ENCODE data around the gene CTDSPL. TPM values are rescaled to one million over a fixed set of nuclear protein-coding genes. Genes with fewer than 3 reads are reported as not detected.

Gene CTDSPL
- total and polyA plus RNA-seq, 10 of the 15 experiments (the other 5 are each of a cell fraction or from before 2014, with no cell fraction given) = 0.05 to 0.51 (median 0.18) TPM; not detected in 6

DNA sequence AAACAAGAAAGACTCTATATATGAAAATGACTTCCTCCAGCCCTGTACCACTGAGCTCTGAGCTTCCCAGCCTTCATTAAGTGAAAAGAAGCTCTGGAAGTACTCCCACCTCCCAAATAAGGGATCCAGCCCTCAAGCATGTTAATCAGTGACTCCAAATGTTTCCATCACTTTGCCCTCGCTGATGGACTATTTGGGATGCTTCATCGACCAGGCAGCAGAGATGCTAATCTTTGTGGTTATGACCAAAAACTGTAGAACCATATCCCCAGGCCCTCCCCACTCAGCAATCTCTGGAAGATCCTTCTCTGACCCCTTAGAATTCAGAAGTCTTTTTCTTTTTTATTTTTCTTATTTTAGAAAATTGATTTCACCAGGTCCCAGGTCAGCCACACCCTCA is 2.3 kb upstream of the CTDSPL start:
- intact Hi-C loops (cut with micrococcal nuclease; ENCODE audit: unreplicated experiment) = loop anchor here (5.0 kb wide), 1 partner anchor 48 kb away; no protein-coding TSS in a partner anchor
- ATAC-seq = no peak
- ChIA-PET CTCF (no interaction called here), POLR2A (no interaction called here), RAD21 (ENCODE audit: unreplicated experiment) (no interaction called here), SMC1A (ENCODE audit: uncharacterized antibody, unreplicated experiment) (no interaction called here)
- BruUV-seq (replicated peaks) = no TSS peak
- in situ Hi-C loops (cut with MboI) = loop anchor here (5.0 kb wide), 1 partner anchor 103 kb away; no protein-coding TSS in a partner anchor
- H3K9ac ChIP-seq (ENCODE audit: control insufficient read depth, insufficient read depth, low read length) = no peak overlapping the region
- no peaks in the 10 kb centered on the region for H3K36me3 ChIP-seq (ENCODE audit: control insufficient read depth in 2 of 2, insufficient read depth in 2 of 2, low read length in 1 of 2)
- peaks cover 7 to 15% of the 10 kb centered on the region in 2 experiments; a peak in 3 of 4 replicates for H3K27me3 ChIP-seq (replicated peaks in 1 of 2; ENCODE audit: control insufficient read depth in 2 of 2, insufficient read depth in 2 of 2, low read length in 1 of 2)
- TF ChIP-seq, protein P1, sequence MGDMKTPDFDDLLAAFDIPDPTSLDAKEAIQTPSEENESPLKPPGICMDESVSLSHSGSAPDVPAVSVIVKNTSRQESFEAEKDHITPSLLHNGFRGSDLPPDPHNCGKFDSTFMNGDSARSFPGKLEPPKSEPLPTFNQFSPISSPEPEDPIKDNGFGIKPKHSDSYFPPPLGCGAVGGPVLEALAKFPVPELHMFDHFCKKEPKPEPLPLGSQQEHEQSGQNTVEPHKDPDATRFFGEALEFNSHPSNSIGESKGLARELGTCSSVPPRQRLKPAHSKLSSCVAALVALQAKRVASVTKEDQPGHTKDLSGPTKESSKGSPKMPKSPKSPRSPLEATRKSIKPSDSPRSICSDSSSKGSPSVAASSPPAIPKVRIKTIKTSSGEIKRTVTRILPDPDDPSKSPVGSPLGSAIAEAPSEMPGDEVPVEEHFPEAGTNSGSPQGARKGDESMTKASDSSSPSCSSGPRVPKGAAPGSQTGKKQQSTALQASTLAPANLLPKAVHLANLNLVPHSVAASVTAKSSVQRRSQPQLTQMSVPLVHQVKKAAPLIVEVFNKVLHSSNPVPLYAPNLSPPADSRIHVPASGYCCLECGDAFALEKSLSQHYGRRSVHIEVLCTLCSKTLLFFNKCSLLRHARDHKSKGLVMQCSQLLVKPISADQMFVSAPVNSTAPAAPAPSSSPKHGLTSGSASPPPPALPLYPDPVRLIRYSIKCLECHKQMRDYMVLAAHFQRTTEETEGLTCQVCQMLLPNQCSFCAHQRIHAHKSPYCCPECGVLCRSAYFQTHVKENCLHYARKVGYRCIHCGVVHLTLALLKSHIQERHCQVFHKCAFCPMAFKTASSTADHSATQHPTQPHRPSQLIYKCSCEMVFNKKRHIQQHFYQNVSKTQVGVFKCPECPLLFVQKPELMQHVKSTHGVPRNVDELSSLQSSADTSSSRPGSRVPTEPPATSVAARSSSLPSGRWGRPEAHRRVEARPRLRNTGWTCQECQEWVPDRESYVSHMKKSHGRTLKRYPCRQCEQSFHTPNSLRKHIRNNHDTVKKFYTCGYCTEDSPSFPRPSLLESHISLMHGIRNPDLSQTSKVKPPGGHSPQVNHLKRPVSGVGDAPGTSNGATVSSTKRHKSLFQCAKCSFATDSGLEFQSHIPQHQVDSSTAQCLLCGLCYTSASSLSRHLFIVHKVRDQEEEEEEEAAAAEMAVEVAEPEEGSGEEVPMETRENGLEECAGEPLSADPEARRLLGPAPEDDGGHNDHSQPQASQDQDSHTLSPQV (IDR thresholded peaks at IDR 0.05) = no peak
- TF ChIP-seq KLF5 (IDR thresholded peaks at IDR 0.05; ENCODE audit: partially characterized antibody) (no peak), JUND (IDR thresholded peaks at IDR 0.05; ENCODE audit: low read depth, low read length) (no peak), SREBF2 (IDR thresholded peaks at IDR 0.05; ENCODE audit: low read length) (no peak), SRF (IDR thresholded peaks at IDR 0.05; ENCODE audit: low read depth in 2 of 2, low read length in 2 of 2) (no peak)
- TF ChIP-seq, protein P2, sequence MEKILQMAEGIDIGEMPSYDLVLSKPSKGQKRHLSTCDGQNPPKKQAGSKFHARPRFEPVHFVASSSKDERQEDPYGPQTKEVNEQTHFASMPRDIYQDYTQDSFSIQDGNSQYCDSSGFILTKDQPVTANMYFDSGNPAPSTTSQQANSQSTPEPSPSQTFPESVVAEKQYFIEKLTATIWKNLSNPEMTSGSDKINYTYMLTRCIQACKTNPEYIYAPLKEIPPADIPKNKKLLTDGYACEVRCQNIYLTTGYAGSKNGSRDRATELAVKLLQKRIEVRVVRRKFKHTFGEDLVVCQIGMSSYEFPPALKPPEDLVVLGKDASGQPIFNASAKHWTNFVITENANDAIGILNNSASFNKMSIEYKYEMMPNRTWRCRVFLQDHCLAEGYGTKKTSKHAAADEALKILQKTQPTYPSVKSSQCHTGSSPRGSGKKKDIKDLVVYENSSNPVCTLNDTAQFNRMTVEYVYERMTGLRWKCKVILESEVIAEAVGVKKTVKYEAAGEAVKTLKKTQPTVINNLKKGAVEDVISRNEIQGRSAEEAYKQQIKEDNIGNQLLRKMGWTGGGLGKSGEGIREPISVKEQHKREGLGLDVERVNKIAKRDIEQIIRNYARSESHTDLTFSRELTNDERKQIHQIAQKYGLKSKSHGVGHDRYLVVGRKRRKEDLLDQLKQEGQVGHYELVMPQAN (conservative IDR thresholded peaks at IDR 0.05) = no peak
- no peak for FAIRE-seq
- no peaks in the 10 kb centered on the region for H3K9me3 ChIP-seq (replicated peaks; ENCODE audit: control insufficient read depth, insufficient read depth, low read length)
- no peak overlapping the region for H3K27ac ChIP-seq (ENCODE audit: control insufficient read depth, insufficient read depth)
- H3K4me1 ChIP-seq (ENCODE audit: control insufficient read depth, insufficient read depth, low read length) = no peaks in the 10 kb centered on the region
- H3K4me2 ChIP-seq (ENCODE audit: control insufficient read depth, insufficient read depth) = no peak overlapping the region
- no peak for DNase-seq (ENCODE audit: low read depth, low spot score)
- 0% methylated on average over 2 of the region's 2 CpGs for WGBS (ENCODE audit: insufficient coverage, insufficient replicate concordance, low lambda C conversion rate, missing lambda C conversion rate)
- no peaks in the 10 kb centered on the region for H4K20me1 ChIP-seq (ENCODE audit: control insufficient read depth, insufficient read depth)
- no peaks in the 10 kb centered on the region for H3K79me2 ChIP-seq (ENCODE audit: control insufficient read depth, insufficient read depth, low read length)
- no peak overlapping the region for H3K4me3 ChIP-seq
- H2AFZ ChIP-seq (ENCODE audit: control insufficient read depth, low read depth, low read length) = no peak overlapping the region

Measured in GM12878 (cell line).